Jurkat, Clone E6-1 (cell line): Measurements from ENCODE around the gene SSTR4.
A peak's percentile ranks its signal among the peaks of the same experiment; 100 is the strongest.

Experiments
- DNase-seq: peaks from one replicate; pipeline ENCODE4 v3.0.0-alpha.2; 2011; ENCODE audit warnings: low read depth, low spot score
- H3K4me3 ChIP-seq: 2 replicates; pipeline ENCODE4 v1.5.1; 2011; ENCODE audit warnings: mild to moderate bottlenecking, low read length, control low read depth, moderate library complexity

Gene SSTR4

GRCh38 chr20:23079926-23080325 is 44.8 kb downstream of the SSTR4 start:
- DNase-seq = no peak
- no peak overlapping the region for H3K4me3 ChIP-seq

- no peak for DNase-seq
- H3K4me3 ChIP-seq = no peak overlapping the region
These were observed 45.4 kb downstream of the SSTR4 start for GRCh38 chr20:23080521-23080920.

- no peak for DNase-seq
- no peak overlapping the region for H3K4me3 ChIP-seq
These were observed 46.2 kb downstream of the SSTR4 start for GRCh38 chr20:23081263-23081819.

- DNase-seq = no peak
These were observed 47.9 kb downstream of the SSTR4 start for GRCh38 chr20:23082846-23083552.

GRCh38 chr20:23083553-23084220 is 48.6 kb downstream of the SSTR4 start:
- H3K4me3 ChIP-seq = no peak overlapping the region
- DNase-seq = no peak

More at GRCh38 chr20:23082846-23083552, 47.9 kb downstream of the SSTR4 start:
- no peak overlapping the region for H3K4me3 ChIP-seq

- no peak for DNase-seq
- no peak overlapping the region for H3K4me3 ChIP-seq
These were observed 49.3 kb downstream of the SSTR4 start for GRCh38 chr20:23084282-23084844.

GRCh38 chr20:23084845-23085365 is 49.8 kb downstream of the SSTR4 start:
- no peak overlapping the region for H3K4me3 ChIP-seq
- DNase-seq = no peak

- no peak for DNase-seq
- no peak overlapping the region for H3K4me3 ChIP-seq
These were observed 50.4 kb downstream of the SSTR4 start for GRCh38 chr20:23085436-23086055.

- peak; percentile 45 for DNase-seq
- no peak within 1 kb of the TSS for H3K4me3 ChIP-seq
These were observed 51.0 kb downstream of the SSTR4 start, which contains the start of gene CD93 for GRCh38 chr20:23086056-23086566. CD93 (minus strand) TSS chr20:23086324; CDS start chr20:23086192, 132 bp downstream.

GRCh38 chr20:23086931-23087411 is 51.9 kb downstream of the SSTR4 start:
- DNase-seq = no peak
- H3K4me3 ChIP-seq = no peak overlapping the region

GRCh38 chr20:23087587-23088251 is 52.6 kb downstream of the SSTR4 start:
- DNase-seq = no peak
- H3K4me3 ChIP-seq = no peak overlapping the region
